Right lobe of liver (tissue), 6 donors: Measurements from ENCODE around the gene AURKAIP1. TPM values are rescaled to one million over a fixed set of nuclear protein-coding genes. Genes with fewer than 3 reads are reported as not detected.

ENCODE experiments used
- ATAC-seq, 4 donors: fragments of 200-7000 bp; cut with Tn5 transposase; one replicate each; pipeline ENCODE4 v1.9.1; 2020; ENCODE audit warnings: mild to moderate bottlenecking in 4 of 4, moderate library complexity in 4 of 4
- DNase-seq, 3 donors: peaks; one replicate each; pipeline ENCODE4 v3.0.0-alpha.2; 2020
- H3K27ac ChIP-seq, 3 donors: fragments of 200-600 bp; one replicate each; pipeline ENCODE4 v1.8.0; 2022
- H3K27me3 ChIP-seq, 2 donors: fragments of 200-600 bp; one replicate each; pipeline ENCODE4 v1.8.0; 2022
- H3K36me3 ChIP-seq, 4 donors: fragments of 200-600 bp; sonication (generic) in 1 of 4; one replicate each; pipeline versions ENCODE4 v1.5.1 to v1.8.0; 2017 to 2022; ENCODE audit warnings: control low read depth in 1 of 4
- H3K4me1 ChIP-seq, 4 donors: fragments of 200-600 bp; sonication (generic) in 1 of 4; one replicate each; pipeline versions ENCODE4 v1.5.1 to v1.8.0; 2017 to 2022; ENCODE audit warnings: control low read depth in 1 of 4
- H3K4me3 ChIP-seq, 3 donors: fragments of 200-600 bp; one replicate each; pipeline ENCODE4 v1.8.0; 2022
- H3K9me3 ChIP-seq, 4 donors: fragments of 200-600 bp; sonication (generic) in 1 of 4; one replicate each; pipeline versions ENCODE4 v1.5.1 to v1.8.0; 2017 to 2022; ENCODE audit warnings: control low read depth in 1 of 4
- POLR2A ChIP-seq: fragments of 450-650 bp; IDR thresholded peaks from one replicate; pipeline ENCODE4 v1.6.1; 2017; ENCODE audit warnings: antibody characterized with exemption, mild to moderate bottlenecking
- WGBS: methylation state at CpG from one replicate; pipeline ENCODE4 v1.1.6; 2018; ENCODE audit warnings: low coverage, low lambda C conversion rate; ENCODE audit not compliant: insufficient coverage; ENCODE audit errors: missing lambda C conversion rate; 5-methylcytosine and 5-hydroxymethylcytosine counted together
- intact Hi-C, 2 donors: fragments of 100-400 bp; cut with DNase I; formaldehyde crosslinking; loops; one replicate each; pipeline versions ENCODE4 v1.11.2 to v1.14.1; 2022
- total RNA-seq, 6 experiments: library from RNA; depleted of rRNA in 2 of 6; stranded (reverse); fragments of >200 nt in 2 of 6; fragmentation: NEBNext Ultra II Directional in 3 of 6; extraction: Animal tissue kit (Norgen Biotek cat#: 25700) in 3 of 6; gene quantifications; one replicate each; pipeline versions ENCODE4 v1.1.0 to v1.2.4, GENCODE V29; 2016 to 2023
- TF ChIP-seq, protein P1 (sequence below), 4 donors: fragments of 200-600 bp in 3 of 4; fragments of 450-650 bp in 1 of 4; IDR thresholded peaks; one replicate each; pipeline versions ENCODE4 v1.5.1 to v1.8.0; 2016 to 2022; ENCODE audit warnings: antibody characterized with exemption in 4 of 4, mild to moderate bottlenecking in 2 of 4
- donor health status: DM: no; HTN: yes; CAD: no.
- donor health status: DM: no; HTN: no; CAD: no.
- donor health status: DM: no; HTN: no; CAD: no.
- donor health status: DM: no; HTN: yes; CAD: no.
- donor health status: DM: no; HTN: yes; CAD: no.

Gene AURKAIP1
- total RNA-seq, 6 experiments from 2014 or later = 70.0 to 140 (median 104) TPM

DNA sequence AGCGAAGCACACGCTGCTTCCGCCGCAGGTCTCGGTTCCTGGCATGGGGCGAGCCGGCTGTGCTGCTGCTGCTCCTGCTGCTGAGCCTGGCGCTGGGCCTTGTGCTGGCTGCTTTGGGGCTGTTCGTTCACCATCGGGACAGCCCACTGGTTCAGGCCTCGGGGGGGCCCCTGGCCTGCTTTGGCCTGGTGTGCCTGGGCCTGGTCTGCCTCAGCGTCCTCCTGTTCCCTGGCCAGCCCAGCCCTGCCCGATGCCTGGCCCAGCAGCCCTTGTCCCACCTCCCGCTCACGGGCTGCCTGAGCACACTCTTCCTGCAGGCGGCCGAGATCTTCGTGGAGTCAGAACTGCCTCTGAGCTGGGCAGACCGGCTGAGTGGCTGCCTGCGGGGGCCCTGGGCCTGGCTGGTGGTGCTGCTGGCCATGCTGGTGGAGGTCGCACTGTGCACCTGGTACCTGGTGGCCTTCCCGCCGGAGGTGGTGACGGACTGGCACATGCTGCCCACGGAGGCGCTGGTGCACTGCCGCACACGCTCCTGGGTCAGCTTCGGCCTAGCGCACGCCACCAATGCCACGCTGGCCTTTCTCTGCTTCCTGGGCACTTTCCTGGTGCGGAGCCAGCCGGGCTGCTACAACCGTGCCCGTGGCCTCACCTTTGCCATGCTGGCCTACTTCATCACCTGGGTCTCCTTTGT is 41.3 kb downstream of the AURKAIP1 start:
- H3K27ac ChIP-seq = no peak overlapping the region
- H3K4me3 ChIP-seq = no peak overlapping the region
- peaks cover 0 to 6% (median 1%) of the 10 kb centered on the region in 4 donors for H3K36me3 ChIP-seq
- intact Hi-C loops = no loop called here
- DNase-seq (no peak), ATAC-seq (peak; percentile 3 to 45 (median 12))
- 70% methylated on average over 7 of the region's 36 CpGs for WGBS
- TF ChIP-seq, protein P1, sequence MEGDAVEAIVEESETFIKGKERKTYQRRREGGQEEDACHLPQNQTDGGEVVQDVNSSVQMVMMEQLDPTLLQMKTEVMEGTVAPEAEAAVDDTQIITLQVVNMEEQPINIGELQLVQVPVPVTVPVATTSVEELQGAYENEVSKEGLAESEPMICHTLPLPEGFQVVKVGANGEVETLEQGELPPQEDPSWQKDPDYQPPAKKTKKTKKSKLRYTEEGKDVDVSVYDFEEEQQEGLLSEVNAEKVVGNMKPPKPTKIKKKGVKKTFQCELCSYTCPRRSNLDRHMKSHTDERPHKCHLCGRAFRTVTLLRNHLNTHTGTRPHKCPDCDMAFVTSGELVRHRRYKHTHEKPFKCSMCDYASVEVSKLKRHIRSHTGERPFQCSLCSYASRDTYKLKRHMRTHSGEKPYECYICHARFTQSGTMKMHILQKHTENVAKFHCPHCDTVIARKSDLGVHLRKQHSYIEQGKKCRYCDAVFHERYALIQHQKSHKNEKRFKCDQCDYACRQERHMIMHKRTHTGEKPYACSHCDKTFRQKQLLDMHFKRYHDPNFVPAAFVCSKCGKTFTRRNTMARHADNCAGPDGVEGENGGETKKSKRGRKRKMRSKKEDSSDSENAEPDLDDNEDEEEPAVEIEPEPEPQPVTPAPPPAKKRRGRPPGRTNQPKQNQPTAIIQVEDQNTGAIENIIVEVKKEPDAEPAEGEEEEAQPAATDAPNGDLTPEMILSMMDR (IDR thresholded peaks at IDR 0.05) = no peak
- TF ChIP-seq POLR2A = no peak
- H3K4me1 ChIP-seq = peaks cover 0 to 5% (median 0%) of the 10 kb centered on the region in 4 donors
- no peaks in the 10 kb centered on the region for H3K9me3 ChIP-seq
- no peaks in the 10 kb centered on the region for H3K27me3 ChIP-seq

- no peak overlapping the region for H3K4me3 ChIP-seq
- intact Hi-C loops = no loop called here
- peak; percentile 30 for TF ChIP-seq POLR2A
- TF ChIP-seq, protein P1 (IDR thresholded peaks at IDR 0.05) = no peak
- DNase-seq (peak in 2 of 3 donors; percentile 75 to 80), ATAC-seq (peak; percentile 42 to 61 (median 56))
- peaks cover 0 to 3% (median 2%) of the 10 kb centered on the region in 4 donors for H3K36me3 ChIP-seq
- H3K27ac ChIP-seq = no peak overlapping the region
- H3K4me1 ChIP-seq = peaks cover 0 to 5% (median 0%) of the 10 kb centered on the region in 4 donors
- WGBS = 24% methylated on average over 11 of the region's 48 CpGs
- H3K27me3 ChIP-seq = no peaks in the 10 kb centered on the region
- H3K9me3 ChIP-seq = no peaks in the 10 kb centered on the region
Observed at GRCh38 chr1:1332774-1333480, 42.1 kb downstream of the AURKAIP1 start.

DNA sequence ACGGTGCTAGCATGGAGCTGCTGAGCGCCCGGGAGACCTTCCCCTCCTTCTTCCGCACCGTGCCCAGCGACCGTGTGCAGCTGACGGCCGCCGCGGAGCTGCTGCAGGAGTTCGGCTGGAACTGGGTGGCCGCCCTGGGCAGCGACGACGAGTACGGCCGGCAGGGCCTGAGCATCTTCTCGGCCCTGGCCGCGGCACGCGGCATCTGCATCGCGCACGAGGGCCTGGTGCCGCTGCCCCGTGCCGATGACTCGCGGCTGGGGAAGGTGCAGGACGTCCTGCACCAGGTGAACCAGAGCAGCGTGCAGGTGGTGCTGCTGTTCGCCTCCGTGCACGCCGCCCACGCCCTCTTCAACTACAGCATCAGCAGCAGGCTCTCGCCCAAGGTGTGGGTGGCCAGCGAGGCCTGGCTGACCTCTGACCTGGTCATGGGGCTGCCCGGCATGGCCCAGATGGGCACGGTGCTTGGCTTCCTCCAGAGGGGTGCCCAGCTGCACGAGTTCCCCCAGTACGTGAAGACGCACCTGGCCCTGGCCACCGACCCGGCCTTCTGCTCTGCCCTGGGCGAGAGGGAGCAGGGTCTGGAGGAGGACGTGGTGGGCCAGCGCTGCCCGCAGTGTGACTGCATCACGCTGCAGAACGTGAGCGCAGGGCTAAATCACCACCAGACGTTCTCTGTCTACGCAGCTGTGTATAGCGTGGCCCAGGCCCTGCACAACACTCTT is 42.8 kb downstream of the AURKAIP1 start:
- Histone ChIP-seq H3K27ac (no peak overlapping the region), H3K4me1 (peaks cover 0 to 5% (median 0%) of the 10 kb centered on the region in 4 donors), H3K36me3 (peaks cover 0 to 11% (median 2%) of the 10 kb centered on the region in 4 donors), H3K4me3 (no peak overlapping the region), H3K9me3 (no peaks in the 10 kb centered on the region), H3K27me3 (no peaks in the 10 kb centered on the region)
- TF ChIP-seq, protein P1 (IDR thresholded peaks at IDR 0.05) = no peak
- no peak for TF ChIP-seq POLR2A
- intact Hi-C loops = no loop called here
- WGBS = 87% methylated on average over 7 of the region's 57 CpGs
- DNase-seq (peak in 2 of 3 donors; percentile 58 to 69), ATAC-seq (peak; percentile 10 to 48 (median 16))

DNA sequence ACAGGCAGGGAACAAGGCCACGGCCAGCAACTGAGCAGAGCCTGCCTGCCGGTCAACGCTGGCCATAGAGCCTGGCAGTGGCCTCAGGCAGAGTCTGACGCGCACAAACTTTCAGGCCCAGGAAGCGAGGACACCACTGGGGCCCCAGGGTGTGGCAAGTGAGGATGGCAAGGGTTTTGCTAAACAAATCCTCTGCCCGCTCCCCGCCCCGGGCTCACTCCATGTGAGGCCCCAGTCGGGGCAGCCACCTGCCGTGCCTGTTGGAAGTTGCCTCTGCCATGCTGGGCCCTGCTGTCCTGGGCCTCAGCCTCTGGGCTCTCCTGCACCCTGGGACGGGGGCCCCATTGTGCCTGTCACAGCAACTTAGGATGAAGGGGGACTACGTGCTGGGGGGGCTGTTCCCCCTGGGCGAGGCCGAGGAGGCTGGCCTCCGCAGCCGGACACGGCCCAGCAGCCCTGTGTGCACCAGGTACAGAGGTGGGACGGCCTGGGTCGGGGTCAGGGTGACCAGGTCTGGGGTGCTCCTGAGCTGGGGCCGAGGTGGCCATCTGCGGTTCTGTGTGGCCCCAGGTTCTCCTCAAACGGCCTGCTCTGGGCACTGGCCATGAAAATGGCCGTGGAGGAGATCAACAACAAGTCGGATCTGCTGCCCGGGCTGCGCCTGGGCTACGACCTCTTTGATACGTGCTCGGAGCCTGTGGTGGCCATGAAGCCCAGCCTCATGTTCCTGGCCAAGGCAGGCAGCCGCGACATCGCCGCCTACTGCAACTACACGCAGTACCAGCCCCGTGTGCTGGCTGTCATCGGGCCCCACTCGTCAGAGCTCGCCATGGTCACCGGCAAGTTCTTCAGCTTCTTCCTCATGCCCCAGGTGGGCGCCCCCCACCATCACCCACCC is 43.7 kb downstream of the AURKAIP1 start, which contains the start of gene TAS1R3:
TAS1R3 (plus strand) TSS at position 213 of the 898 bp plus-strand sequence; CDS start at position 279, 66 bp downstream.
- no CpG with 5 or more reads among the region's 41 CpGs for WGBS
- no peaks in the 10 kb centered on the region for H3K27me3 ChIP-seq
- H3K4me3 ChIP-seq = no peak within 1 kb of the TSS
- no peak for ATAC-seq
- no peak for DNase-seq
- TF ChIP-seq, protein P1 (IDR thresholded peaks at IDR 0.05) = no peak
- no peak for TF ChIP-seq POLR2A
- intact Hi-C loops = no loop called here
- no peak within 1 kb of the TSS for H3K27ac ChIP-seq
- H3K9me3 ChIP-seq = no peaks in the 10 kb centered on the region
- H3K36me3 ChIP-seq = peaks cover 0 to 17% (median 4%) of the 10 kb centered on the region in 4 donors
- peaks cover 0 to 6% (median 3%) of the 10 kb centered on the region in 4 donors for H3K4me1 ChIP-seq
